ENCODE data around the gene XAF1.
"Not testable (repeated sequence)": the region's sequence is repeated elsewhere in the genome, so short reads cannot be mapped to it uniquely, and the experiment has no call there.

Gene XAF1

GRCh38 chr17:6811510-6811909, 55.7 kb downstream of the XAF1 start:
- no peak for DNase-seq (ENCODE audit: low read depth)

GRCh38 chr17:6812295-6812694, 56.4 kb downstream of the XAF1 start:
- DNase-seq (ENCODE audit: low read depth), result no peak

GRCh38 chr17:6815775-6816174, 59.9 kb downstream of the XAF1 start:
- DNase-seq (ENCODE audit: low read depth), result no peak

- DNase-seq (ENCODE audit: low read depth), result not testable (repeated sequence)
These were observed 60.5 kb downstream of the XAF1 start for GRCh38 chr17:6816368-6816767.

GRCh38 chr17:6818938-6819337, 63.1 kb downstream of the XAF1 start:
- no peak for DNase-seq (ENCODE audit: low read depth)

GRCh38 chr17:6823011-6823442, 67.2 kb downstream of the XAF1 start:
- DNase-seq (ENCODE audit: low read depth), result no peak
